CD4-positive, alpha-beta T cell treated with Interleukin-1 beta for 1 hour (primary cell): Measurements from ENCODE around the gene FHL2.

Experiments used
- DNase-seq, 2 donors: peaks; one replicate each; pipeline ENCODE4 v3.0.0-alpha.2; 2020 to 2022

FHL2 gene

GRCh38 chr2:105396254-105397024, 2.4 kb downstream of the FHL2 start:
- DNase-seq: no peak

- DNase-seq: no peak
Measured at GRCh38 chr2:105395691-105396090, 3.2 kb downstream of the FHL2 start.

- no peak for DNase-seq
Measured at GRCh38 chr2:105394951-105395611, 3.8 kb downstream of the FHL2 start.

- no peak for DNase-seq
Measured at GRCh38 chr2:105393373-105394055, 5.3 kb downstream of the FHL2 start.

DNA sequence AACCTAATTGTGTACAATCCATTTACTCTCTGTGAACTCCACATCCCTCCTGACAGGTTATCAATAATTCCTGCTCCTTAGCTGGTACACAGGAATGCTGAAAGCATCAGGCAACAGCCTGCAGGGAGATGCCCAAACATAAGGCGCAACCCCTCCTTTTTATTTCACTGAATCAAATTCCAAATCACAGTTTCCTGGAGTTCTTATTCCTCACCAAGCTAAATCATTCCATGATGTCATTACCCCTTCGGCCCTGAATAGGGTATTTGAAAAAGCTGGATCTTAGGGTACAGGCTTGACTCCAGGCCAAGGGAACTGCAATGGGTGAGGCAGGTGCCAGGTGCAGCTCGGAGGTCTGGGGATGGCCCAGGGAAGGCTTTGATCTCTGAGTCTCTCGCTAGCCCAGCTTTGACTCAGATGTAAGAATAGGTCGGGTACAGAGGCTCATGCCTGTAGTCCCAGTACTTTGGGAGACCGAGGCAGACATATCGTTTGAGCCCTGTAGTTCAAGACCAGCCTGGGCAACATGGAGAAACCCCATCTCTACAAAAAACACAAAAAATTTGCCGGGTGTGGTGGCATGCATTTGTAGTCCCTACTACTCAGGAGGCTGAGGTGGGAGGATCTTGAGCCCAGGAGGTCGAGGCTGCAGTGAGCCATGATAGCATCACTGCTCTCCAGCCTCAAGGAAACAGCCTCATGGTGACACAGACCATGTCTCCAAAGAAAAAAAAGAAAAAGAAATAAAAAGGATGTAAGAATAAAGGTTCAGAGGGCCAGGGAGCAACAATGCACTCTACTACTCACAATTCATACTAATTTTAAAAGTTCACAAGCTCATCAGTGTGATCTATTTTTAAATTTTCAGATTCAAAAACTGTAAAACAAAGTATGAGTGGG, 6.8 kb downstream of the FHL2 start:
- no peak for DNase-seq

GRCh38 chr2:105391058-105391627, 7.7 kb downstream of the FHL2 start:
- DNase-seq: no peak

- DNase-seq: no peak
Measured at GRCh38 chr2:105390454-105390853, 8.4 kb downstream of the FHL2 start.

DNA sequence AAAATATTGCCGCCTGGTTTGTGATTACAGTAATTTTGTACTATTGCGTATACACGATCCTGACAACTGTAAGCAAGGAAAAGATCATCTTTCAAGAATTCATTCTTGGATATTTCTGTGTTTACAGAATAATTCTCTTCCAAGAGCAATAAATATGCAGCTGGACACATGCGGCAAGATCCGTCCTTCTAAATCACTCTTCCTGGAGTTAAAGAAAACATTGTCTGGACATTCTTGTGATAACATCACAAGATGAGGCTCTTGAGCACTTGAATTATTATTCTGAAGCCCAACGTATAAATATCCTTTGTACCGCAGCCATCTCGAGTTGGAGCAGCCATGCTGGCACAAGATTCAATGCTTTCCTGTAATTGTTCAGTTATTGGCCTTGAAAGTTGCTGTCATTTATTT, 9.9 kb downstream of the FHL2 start:
- DNase-seq: no peak

DNA sequence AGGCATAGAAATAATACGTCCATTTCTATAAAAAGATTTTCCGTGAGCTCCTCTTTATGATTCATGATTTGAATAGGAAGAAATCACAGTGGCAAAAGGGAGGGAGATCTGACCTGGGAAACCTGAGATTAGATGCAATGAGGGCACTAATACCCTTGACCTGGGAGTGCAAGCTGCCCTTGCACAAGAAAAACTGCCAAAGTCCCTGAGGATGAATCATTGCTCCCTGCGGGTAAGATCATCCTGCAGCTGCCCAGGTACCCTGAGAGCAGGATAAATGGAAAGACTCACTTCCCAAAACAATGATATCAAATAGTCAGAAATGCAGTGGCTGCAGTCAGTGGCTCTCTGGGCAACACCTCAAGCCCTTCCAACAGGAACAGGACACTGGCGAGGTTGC, 11.6 kb downstream of the FHL2 start:
- no peak for DNase-seq

DNA sequence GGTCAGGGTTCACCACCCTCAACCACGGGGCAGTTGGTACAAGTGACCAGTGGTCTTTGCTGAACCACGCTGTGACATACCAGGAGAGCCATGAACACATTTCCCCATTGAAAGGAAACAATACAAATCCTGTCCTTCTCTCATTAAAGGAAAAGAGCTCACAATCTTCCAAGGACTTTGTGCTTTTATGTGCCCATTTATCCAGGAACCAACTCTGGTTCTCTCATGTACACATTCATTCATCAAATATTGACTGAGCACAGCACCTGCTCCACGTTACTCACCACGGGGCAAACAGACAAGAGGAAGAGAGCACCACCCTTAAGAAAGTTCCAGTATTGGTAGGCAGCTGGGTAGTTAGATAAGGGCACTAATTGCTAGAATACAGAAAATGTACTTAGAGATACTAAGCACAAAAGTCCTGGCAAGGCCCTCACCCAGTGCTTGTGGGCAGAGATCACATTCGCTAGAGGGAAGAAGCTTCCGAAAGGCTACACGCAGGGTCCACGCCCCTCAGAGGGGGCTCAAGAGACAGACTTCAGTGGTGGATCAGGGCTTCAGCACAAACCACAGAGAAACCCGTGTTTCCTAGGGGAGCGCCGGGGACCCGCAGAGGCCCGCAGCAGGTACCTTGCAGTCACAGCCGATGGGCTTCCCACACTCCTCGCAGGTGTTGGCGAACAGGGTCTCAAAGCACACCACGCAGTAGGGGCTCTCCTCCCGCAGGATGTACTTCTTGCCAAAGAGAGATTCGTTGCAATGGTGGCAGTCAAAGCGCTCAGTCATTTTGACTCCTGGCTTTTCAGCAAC, 12.9 kb downstream of the FHL2 start:
- no peak for DNase-seq

- no peak for DNase-seq
Measured at GRCh38 chr2:105384861-105385260, 14.0 kb downstream of the FHL2 start.

DNA sequence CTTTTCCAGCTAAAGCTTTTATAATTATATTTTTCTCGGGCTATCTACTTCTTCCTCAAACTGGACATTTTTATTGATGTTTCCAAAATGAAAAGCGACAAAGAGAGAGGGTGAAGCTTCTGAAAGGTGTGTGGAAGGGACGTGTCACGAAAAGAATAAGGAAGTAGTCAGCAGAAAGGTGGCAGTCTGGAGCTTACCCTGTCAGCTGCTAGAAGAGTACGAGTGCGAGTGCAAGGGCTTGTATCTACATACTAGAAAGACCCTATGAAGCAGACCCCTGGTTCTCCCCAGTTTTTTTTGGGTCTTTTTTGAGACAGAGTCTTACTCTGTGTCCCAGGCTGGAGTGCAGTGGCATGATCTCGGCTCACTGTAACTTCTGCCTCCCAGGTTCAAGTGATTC, 14.6 kb downstream of the FHL2 start:
- DNase-seq: no peak

GRCh38 chr2:105383432-105384166, 15.3 kb downstream of the FHL2 start:
- no peak for DNase-seq

DNA sequence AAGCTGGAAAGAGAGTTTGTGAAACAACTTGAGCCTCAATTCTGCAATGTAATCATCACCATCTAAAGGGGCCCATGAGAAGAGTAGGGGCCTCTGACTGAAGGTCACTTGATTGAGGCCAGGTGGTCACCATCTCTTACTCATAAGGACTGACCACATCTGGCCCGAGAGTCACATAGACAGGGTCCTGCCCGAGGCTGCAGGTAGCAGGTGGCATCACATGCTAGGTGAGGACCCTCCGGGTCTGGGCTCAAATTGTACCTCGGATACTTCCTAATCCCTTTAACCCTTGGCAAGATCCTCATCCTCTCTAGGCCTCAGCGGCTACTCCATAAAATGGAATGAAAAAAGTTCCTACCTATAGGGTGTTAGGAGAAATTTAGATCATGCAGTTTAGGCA, 16.7 kb downstream of the FHL2 start:
- DNase-seq: no peak

GRCh38 chr2:105381101-105381668, 17.7 kb downstream of the FHL2 start:
- DNase-seq: no peak

- DNase-seq: no peak
Measured at GRCh38 chr2:105380432-105381100, 18.3 kb downstream of the FHL2 start.

DNA sequence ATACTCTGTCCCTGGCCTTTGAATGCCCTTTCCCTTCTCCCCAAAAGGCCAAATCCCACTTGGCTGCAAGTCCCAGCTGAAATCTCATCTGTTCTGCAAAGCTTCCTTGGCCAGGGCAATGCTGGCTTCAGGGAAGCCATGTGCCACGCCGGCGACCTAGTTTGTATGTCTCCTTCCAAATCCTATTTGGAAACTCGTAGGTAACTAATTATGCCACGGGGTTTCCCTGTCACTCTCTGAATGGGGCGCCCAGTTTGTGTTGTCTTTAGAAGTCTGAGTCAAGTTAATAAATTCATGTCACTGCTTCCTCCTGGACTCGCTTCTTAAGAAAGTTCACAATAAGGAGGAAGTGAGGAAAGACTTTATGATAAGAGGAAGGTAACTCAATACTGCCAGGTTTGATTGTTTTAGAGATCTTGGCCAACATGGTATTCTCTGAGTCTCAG, 19.1 kb downstream of the FHL2 start:
- DNase-seq: no peak

DNA sequence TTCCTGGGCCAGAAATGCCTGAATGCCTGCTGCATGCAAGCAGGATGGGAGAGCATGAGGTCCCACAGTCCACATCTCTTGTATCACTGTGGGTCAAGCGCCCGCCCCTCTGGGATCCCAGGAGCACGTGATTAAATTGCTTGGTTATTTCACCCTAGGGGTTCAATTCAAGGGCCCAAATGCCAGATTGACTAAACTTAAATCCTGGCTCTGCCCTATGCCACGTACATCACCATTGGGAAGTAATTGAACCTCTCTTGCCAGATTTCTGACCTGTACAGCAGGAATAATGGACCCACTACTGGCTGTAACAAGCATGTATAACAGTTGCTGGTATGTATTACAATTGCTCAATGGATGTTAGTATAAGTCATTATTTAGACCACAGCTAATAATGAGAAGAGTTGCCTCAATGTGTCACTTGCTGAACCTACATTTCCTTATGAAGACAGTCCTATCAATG, 19.9 kb downstream of the FHL2 start:
- no peak for DNase-seq

DNA sequence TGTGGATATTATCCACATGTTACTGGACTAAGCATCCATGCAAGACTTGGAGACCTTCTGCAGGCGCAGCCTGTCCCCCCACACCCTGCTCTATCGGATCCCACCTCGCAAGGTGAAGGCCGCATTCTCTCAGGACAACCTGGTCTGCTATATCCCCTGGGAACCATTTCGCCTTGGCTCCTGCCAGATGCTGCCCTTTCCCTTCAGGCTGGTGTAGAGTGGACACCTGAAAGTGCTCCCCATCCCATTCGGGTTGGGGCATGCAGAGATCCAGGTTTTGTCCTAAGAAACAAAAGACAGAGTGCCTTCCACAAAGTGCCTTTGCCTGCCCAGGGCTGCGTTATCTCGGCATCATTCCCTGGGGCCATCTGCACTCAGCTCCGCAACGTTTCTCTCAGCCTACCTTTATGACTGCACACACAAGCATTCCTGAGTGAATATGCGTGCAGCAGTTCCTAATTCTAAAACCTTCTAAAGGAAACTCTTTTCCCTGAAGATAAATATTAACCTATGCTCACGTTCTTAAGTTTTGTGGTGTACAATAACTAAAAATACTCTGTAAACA, 20.5 kb downstream of the FHL2 start:
- DNase-seq: no peak
